Measurements from ENCODE around the gene SAXO1. TPM values are rescaled to one million over a fixed set of nuclear protein-coding genes. Genes with fewer than 3 reads are reported as not detected.

Gene SAXO1
- polyA plus RNA-seq, 2 donors = 0.02 TPM; not detected in 1

Other genes starting within 250 kb of the SAXO1 start
- 10 to 100 TPM; 22.5 to 73.6 TPM for gene RRAGA, start 16.2 kb upstream of the SAXO1 start, polyA plus RNA-seq
- 1 to 10 TPM; 2.7 TPM for gene HAUS6, start 69.7 kb upstream of the SAXO1 start, polyA plus RNA-seq
- gene PLIN2, start 94.3 kb upstream of the SAXO1 start, polyA plus RNA-seq = 10 to 100 TPM in 1 of 2 donors, 1 to 10 TPM in 1; 8.6 to 14.7 TPM
- 1 to 10 TPM; 6.8 to 9.1 TPM for gene DENND4C, start 197.5 kb upstream of the SAXO1 start, polyA plus RNA-seq